NCI-H2196 treated with DMSO at 0.1 percent for 48 hours (cell line): ENCODE data around the gene TVP23C.
"Not testable (repeated sequence)": the region's sequence is repeated elsewhere in the genome, so short reads cannot be mapped to it uniquely, and the experiment has no call there.

Source experiments
- DNase-seq: peaks from one replicate; lab custom pipeline; 2025; ENCODE audit not compliant: unreplicated experiment; lab: John Stamatoyannopoulos, UW

Gene TVP23C

GRCh38 chr17:15533122-15533521 lies 30.2 kb downstream of the TVP23C start:
- not testable (repeated sequence) for DNase-seq

- not testable (repeated sequence) for DNase-seq
These were observed 36.7 kb downstream of the TVP23C start for GRCh38 chr17:15526292-15527218.

- not testable (repeated sequence) for DNase-seq
These were observed 38.0 kb downstream of the TVP23C start for GRCh38 chr17:15524990-15525985.

- no peak for DNase-seq
These were observed 47.1 kb downstream of the TVP23C start for GRCh38 chr17:15516150-15516549.

GRCh38 chr17:15514469-15514868 lies 48.8 kb downstream of the TVP23C start:
- no peak for DNase-seq

GRCh38 chr17:15513856-15514459 lies 49.3 kb downstream of the TVP23C start:
- no peak for DNase-seq

GRCh38 chr17:15513058-15513791 lies 50.1 kb downstream of the TVP23C start:
- DNase-seq = no peak

- DNase-seq = no peak
These were observed 51.1 kb downstream of the TVP23C start for GRCh38 chr17:15512071-15512709.

- no peak for DNase-seq
These were observed 52.1 kb downstream of the TVP23C start for GRCh38 chr17:15511142-15511541.

GRCh38 chr17:15510361-15510760 lies 52.9 kb downstream of the TVP23C start:
- DNase-seq = no peak

GRCh38 chr17:15509095-15509494 lies 54.2 kb downstream of the TVP23C start:
- DNase-seq = no peak

- DNase-seq = no peak
These were observed 54.8 kb downstream of the TVP23C start for GRCh38 chr17:15508466-15508865.

- DNase-seq = no peak
These were observed 55.4 kb downstream of the TVP23C start for GRCh38 chr17:15507896-15508295.

- no peak for DNase-seq
These were observed 56.3 kb downstream of the TVP23C start for GRCh38 chr17:15507001-15507400.

- DNase-seq = not testable (repeated sequence)
These were observed 57.6 kb downstream of the TVP23C start for GRCh38 chr17:15505708-15506107.

- DNase-seq = no peak
These were observed 59.6 kb downstream of the TVP23C start for GRCh38 chr17:15503731-15504130.

- DNase-seq = no peak
These were observed 60.7 kb downstream of the TVP23C start for GRCh38 chr17:15502369-15503112.

- no peak for DNase-seq
These were observed 61.5 kb downstream of the TVP23C start for GRCh38 chr17:15501793-15502192.

- no peak for DNase-seq
These were observed 62.0 kb downstream of the TVP23C start for GRCh38 chr17:15501282-15501681.
